ENCODE measurements around the gene GNAT1.

GRCh38 chr3:50233176-50233575 lies 41.8 kb downstream of the GNAT1 start:
- TF ChIP-seq, protein P1, sequence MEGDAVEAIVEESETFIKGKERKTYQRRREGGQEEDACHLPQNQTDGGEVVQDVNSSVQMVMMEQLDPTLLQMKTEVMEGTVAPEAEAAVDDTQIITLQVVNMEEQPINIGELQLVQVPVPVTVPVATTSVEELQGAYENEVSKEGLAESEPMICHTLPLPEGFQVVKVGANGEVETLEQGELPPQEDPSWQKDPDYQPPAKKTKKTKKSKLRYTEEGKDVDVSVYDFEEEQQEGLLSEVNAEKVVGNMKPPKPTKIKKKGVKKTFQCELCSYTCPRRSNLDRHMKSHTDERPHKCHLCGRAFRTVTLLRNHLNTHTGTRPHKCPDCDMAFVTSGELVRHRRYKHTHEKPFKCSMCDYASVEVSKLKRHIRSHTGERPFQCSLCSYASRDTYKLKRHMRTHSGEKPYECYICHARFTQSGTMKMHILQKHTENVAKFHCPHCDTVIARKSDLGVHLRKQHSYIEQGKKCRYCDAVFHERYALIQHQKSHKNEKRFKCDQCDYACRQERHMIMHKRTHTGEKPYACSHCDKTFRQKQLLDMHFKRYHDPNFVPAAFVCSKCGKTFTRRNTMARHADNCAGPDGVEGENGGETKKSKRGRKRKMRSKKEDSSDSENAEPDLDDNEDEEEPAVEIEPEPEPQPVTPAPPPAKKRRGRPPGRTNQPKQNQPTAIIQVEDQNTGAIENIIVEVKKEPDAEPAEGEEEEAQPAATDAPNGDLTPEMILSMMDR (optimal IDR thresholded peaks at IDR 0.05 in 1 of 3, IDR thresholded peaks at IDR 0.05 in 1 of 3, conservative IDR thresholded peaks at IDR 0.05 in 1 of 3; ENCODE audit: extremely low read depth in 1 of 3, insufficient read depth in 2 of 3, low read length in 3 of 3), result no peak
- no peak for TF ChIP-seq EZH2 (IDR thresholded peaks at IDR 0.05; ENCODE audit: low read length)
